NCI-H446 treated with DMSO at 0.1 percent for 48 hours (cell line): ENCODE measurements around the gene NAA30.

Experiments used
- DNase-seq: peaks from one replicate; lab custom pipeline; 2025; lab: John Stamatoyannopoulos, UW

Gene NAA30

GRCh38 chr14:57392830-57393229, 2.4 kb downstream of the NAA30 start:
- no peak for DNase-seq

DNA sequence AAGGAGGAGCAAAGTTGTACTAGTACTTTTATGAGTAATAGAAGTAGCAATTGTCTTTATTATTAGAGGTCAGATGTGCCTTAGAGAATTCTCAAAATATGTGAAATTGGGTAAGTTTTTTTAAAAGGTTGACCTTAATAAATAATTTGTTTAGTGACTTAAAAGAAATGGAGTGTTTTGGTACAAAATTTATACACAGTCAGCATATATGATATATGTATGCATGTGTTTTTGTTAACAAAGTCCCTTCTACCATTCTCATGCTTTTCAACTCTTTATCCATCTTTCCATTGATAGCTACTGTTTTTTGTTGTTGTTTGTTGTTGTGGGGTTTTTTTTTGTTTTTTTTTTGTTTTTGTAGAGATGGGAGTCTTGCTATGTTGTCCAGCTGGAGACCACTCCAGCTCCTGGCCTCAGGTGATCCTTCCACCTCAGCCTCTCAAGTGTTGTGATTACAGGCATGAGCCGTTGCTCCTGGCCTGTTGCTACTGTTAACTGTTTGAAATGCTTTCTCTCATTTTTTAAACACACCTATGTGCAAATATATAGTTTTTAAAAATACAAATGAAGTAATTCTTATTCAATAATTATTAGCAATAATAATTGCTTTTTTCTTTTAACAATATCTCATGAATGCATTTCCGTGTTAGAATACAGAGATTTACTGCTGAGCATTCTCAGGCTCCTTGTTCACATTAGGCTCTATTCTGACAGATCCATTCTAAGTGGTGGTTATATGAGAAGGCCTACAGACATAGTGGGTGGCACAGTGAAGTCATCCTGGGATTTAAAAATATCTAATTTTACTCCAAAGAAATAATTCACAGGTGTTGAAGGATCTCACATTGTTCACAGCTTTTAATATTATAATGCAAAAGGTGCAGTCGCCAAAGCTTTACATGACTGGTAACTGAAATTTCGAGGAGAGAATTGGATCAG, 10.4 kb downstream of the NAA30 start:
- DNase-seq = no peak

GRCh38 chr14:57401501-57401900, 11.1 kb downstream of the NAA30 start:
- no peak for DNase-seq

DNA sequence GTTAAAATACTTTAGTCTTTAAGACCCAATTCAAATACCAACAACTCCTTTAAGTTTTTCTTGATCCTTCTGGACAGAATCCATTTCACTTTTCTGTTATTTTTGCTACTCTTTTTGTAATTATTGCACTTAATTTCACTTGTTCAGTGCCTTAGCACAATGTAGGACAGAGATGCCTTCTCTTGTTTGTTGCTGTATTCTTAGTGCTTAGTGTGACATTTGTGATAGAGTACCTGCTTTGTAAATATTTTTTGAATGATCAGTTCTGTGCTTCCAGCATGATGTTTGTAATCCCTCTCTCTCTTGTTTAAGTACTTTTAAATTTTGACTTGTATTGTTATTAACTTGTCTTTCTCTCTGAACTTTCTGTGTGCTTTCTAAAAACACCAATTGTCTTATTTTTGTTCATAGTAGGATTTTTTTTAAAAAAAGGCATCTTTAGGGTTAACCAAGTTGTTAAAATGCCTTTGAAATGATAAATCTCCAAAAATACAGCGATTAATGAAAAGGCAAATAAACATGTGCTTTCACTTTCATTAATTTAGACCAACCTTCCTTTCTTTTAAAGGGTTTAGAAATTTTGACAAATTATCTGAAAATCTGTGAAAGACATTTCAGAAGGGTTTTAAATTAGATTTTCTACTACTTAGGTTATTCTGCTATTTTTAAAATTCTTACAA, 11.9 kb downstream of the NAA30 start:
- no peak for DNase-seq

DNA sequence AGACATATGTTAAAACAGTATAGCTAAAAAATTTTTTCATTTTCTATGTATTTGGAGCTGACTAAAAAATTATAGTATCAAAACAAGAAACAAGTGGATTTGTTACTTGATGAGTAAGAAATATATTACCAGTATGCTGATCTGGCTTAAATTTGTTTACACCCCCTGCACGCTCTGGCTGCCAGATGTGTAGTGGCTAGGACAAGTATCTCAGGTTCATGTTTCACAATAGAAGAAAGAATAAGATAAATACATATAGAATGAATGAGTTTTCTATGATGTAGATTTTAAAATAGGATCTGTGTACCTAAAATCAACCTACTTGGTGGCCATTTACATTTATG, 13.1 kb downstream of the NAA30 start:
- DNase-seq = no peak

- DNase-seq = no peak
Observed at GRCh38 chr14:57405562-57405961, 15.2 kb downstream of the NAA30 start.

GRCh38 chr14:57408037-57408436, 17.7 kb downstream of the NAA30 start:
- DNase-seq = no peak

GRCh38 chr14:57408634-57409033, 18.2 kb downstream of the NAA30 start:
- no peak for DNase-seq

- no peak for DNase-seq
Observed at GRCh38 chr14:57412341-57412740, 22.0 kb downstream of the NAA30 start.

GRCh38 chr14:57413849-57414248, 23.5 kb downstream of the NAA30 start:
- no peak for DNase-seq

DNA sequence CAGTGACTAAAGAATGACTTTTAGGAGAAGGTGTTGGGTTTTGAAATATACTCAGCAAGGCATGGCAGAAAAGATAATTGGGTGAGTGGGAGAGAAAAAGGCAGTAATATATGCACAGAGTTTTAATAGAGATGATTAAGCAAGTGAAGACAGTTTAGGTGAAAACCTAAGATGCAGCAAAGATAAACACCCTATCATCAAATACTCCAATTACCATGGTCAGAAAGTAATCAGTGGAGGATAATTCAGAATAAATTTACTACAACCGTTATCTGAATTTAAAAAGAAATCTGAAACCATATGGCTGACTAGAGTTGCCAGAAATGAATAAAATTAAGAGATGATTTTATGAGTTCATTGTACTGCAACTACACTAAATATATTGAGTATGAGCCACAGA, 26.8 kb downstream of the NAA30 start:
- no peak for DNase-seq

- DNase-seq = no peak
Observed at GRCh38 chr14:57418999-57419398, 28.6 kb downstream of the NAA30 start.

- DNase-seq = no peak
Observed at GRCh38 chr14:57420033-57420432, 29.6 kb downstream of the NAA30 start.

GRCh38 chr14:57420986-57421385, 30.6 kb downstream of the NAA30 start:
- no peak for DNase-seq

DNA sequence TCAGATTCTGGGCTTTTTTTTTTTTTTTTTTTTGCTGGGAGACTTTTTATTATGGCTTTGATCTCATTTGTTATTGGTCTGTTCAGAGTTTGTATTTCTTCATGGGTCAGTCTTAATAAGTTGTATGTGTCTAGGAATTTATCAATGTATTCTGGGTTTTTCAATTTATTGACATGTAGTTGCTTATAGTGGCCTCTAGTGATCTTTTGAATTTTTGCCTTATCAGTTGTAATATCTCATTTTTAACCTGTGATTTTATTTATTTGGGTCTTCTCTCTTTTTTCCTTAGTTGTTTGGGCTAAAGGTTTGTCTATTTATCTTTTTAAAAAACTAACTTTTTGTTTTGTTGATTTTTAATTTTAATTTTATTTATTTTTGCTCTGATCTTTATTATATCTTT, 45.5 kb downstream of the NAA30 start:
- DNase-seq = no peak

DNA sequence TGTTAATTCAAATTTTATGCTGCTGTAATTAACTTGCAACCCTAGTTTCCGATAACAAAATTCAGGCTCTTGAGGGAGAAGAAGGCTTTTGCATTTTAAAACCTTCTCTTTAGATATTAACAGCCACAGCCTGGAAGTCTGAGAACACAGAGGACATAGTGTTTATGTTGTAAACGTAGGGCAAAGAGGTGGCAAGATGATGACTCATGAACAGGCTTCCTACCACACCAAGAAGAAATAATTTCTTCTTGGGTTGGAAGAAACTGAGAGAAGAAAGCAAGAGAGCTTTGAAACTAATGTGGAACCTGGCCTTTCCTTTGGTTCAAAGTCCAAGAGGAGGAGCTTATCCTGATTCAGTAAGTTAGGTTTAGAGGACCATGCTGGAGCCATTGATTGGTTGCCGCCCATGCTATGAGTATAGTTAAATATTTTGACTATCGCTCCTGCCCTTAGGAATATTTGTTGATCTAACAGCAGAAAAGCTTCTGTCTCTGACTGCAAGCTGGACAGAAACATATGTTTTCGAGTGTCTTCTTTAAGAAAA, 71.5 kb downstream of the NAA30 start:
- no peak for DNase-seq

DNA sequence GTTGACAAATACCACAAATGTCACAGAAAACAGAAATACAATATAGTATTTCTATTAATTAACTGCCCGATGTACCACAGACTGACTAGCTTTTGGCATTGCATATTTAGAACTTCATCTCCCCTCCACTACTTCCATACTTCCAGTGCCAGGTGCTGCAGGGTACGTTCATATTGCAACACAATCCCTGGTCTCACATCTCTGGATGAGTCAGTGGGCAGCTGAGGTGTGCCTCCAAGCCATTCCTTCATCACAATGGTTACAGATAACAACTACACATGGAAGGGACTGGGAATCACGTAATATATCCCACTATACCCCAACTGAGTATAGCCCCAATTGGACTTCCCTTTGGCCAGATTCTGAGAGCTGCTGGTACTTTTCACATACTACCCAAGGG, 72.2 kb downstream of the NAA30 start:
- no peak for DNase-seq

DNA sequence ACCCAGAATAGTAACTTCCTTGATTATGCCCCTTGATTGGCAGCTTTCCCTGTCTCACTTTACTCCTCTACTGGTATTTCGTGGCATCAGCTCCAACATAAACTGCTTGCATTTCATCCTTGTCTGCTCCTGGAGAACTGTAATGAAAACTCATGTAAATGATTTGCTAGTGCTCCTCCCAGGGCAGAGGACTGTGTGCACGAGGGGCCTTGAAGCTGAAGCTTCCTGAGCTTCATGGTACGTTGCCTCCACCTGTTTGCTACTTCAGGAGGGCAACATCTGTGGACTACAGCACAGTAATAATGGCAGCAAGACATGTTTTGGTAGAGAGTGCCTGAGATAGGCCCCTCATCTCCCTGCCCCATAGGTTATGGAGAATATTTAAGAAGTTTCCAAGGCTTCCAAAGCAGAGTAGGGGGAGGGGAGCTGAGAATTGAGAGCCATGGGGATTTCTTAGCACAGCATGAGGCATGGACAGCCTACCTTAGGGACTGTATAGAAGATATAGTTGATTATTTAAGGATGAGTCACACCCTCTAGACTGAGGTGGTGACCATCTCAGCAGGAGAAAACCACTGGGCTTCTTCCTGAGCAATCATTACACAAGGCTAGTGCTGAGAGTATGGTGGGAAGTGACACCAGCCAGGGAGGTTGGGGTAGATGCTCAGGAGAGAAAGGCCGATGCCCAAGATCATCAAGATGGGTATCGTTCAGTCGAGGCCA, 73.8 kb downstream of the NAA30 start:
- no peak for DNase-seq
